GM12873 (cell line): Measurements from ENCODE around the gene GDI2.

ENCODE experiments used
- TF ChIP-seq, protein P1 (sequence below): IDR thresholded peaks from 2 replicates; pipeline ENCODE4 v1.5.1; 2012; ENCODE audit warnings: low read depth, mild to moderate bottlenecking, moderate library complexity, low read length, control low read depth; ENCODE audit not compliant: insufficient read depth; ENCODE audit errors: missing control alignments

The GDI2 gene

GRCh38 chr10:5818048-5818331, 4.8 kb upstream of the GDI2 start:
- TF ChIP-seq, protein P1, sequence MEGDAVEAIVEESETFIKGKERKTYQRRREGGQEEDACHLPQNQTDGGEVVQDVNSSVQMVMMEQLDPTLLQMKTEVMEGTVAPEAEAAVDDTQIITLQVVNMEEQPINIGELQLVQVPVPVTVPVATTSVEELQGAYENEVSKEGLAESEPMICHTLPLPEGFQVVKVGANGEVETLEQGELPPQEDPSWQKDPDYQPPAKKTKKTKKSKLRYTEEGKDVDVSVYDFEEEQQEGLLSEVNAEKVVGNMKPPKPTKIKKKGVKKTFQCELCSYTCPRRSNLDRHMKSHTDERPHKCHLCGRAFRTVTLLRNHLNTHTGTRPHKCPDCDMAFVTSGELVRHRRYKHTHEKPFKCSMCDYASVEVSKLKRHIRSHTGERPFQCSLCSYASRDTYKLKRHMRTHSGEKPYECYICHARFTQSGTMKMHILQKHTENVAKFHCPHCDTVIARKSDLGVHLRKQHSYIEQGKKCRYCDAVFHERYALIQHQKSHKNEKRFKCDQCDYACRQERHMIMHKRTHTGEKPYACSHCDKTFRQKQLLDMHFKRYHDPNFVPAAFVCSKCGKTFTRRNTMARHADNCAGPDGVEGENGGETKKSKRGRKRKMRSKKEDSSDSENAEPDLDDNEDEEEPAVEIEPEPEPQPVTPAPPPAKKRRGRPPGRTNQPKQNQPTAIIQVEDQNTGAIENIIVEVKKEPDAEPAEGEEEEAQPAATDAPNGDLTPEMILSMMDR: no peak

DNA sequence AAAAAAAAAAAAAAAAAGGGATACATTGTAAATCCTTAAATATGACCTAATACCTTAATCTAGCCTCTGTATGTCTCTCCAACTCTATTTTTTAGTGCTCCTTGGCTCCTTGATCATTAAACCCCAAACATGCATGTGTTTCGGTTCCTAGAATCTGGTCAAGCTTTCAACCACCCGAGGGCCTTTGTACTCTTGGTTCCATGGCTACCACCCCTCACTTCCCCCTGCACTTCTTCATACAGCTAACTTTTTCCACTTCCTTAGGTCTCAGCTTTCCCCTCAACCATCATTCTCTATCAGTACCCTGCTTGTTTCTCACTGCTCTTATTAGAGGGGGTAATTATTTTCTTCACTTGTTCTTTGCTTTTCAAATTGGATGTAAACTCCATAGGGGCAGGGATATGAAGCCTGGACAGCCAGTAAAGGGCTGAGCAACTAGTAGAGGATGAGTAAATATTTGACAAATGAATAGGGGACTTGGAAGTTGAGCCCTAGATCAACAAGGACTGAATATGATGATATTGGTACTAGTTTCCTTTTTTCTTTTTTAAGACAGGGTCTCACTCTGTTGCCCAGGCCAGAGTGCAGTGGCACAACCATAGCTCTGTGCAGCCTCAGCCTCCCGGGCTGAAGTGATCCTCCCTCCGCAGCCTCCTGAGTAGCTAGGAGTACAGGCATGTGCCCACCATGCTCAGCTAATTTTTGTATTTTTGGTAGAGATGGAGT, 4.3 kb upstream of the GDI2 start:
- TF ChIP-seq, protein P1: no peak

DNA sequence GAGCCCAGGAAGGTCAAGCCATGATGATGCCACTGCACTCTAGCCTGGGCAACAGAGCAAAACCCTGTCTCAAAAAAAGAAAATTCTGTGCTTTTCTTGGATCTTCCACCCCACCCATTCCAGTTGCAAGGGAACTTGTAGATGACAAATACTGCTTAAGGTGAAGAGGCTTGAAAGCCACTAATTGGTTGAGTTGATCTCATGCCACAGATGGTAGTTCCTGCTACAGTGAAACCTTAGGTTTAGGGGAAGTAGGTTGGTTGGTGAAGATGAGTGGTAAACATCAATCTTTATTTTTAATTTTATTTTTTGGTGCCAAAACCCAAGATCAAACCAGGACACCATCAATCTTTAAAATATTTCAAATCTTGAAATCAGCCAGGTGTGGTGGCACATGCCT, 2.9 kb upstream of the GDI2 start:
- TF ChIP-seq, protein P1: no peak

- TF ChIP-seq, protein P1: no peak
Measured at GRCh38 chr10:5814110-5815107, 1.2 kb upstream of the GDI2 start.

- TF ChIP-seq, protein P1: no peak
Measured at GRCh38 chr10:5813091-5813340, 218 bp downstream of the GDI2 start.

DNA sequence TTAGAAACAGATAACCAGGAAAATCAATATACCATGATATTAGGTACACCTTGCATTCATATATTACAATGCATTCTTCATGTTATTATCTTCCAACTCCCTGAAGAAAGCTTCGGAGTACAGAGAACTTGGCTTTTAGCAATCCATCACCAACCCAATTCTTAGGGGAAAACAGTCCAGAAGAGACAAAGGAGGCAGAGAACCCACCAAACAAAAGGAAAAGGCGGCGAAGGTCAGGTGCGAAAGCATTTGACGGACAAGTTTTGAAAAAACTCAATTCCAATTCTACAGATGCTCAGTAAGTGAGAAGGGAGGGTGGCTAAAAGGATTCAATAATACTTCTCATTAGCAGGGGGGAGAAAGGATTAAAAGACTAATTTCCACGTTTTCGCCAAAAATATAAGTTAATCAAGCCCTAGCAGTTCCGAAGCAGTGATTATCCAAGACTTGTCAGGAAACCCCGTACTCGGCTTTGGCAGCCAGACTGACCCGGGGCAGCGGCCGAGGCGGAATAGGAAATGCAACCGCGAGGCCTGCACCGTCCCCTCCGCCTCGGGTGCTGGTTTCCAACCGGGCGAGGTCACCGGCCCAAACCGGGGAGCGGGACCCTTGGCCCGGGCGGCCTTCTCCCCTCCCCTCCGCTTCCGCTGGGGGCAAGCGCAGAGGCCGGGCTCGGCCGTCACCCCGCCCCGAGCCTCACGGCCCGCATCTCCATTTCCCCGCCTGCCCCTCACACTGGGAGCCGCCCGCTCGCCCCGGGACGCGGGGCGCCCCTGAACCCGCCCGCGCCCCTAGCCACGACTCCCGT, 747 bp downstream of the GDI2 start:
- TF ChIP-seq, protein P1: no peak

GRCh38 chr10:5811387-5811821, 1.8 kb downstream of the GDI2 start:
- TF ChIP-seq, protein P1: no peak
